AG09309 (cell line): ENCODE results near the gene NCKAP1.

Experiments
- DNase-seq: peaks from one replicate; pipeline ENCODE4 v3.0.0-alpha.2; 2010; ENCODE audit warnings: low read depth
- H3K4me3 ChIP-seq: 2 replicates; pipeline ENCODE4 v1.5.1; 2011; ENCODE audit warnings: mild to moderate bottlenecking, low read depth, low read length, moderate library complexity; ENCODE audit not compliant: control insufficient read depth
- TF ChIP-seq, protein P1 (sequence below): IDR thresholded peaks from 2 replicates; pipeline ENCODE4 v1.5.1; 2011; ENCODE audit warnings: mild to moderate bottlenecking, low read depth, low read length, inconsistent platforms; ENCODE audit not compliant: insufficient read depth, control insufficient read depth; ENCODE audit errors: missing control alignments

Gene NCKAP1

DNA sequence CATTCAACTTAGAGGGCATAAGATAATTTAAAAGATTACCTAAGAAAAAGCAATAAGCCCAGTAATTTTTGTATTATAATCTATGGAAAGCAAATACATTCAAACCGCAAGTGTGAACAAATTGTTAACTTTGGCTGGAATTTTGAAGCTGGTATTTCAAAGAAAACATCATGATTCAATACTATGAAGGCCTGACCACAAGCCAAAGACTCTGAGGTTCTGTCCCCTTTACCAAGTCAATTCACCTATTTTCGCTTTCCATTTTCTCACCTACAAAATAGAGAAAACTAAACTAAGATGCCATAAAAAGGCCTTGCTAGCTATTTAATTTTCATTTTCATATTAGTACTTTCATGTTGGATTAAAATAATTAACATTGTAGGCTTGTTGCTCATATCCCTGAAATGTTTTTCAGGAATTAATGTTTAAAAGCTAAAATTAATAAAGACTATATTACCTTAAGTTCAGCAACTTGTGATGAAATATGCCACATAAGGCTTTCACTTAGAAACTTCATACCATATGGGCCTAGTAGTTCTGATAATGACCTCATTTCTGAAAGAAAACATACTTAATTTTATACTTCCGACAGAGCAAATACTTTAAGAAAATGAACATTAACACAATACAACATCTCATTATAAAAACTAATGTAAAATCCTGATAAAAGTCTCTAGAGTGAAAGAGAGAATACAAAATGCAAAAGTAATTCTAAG is 86.2 kb downstream of the NCKAP1 start:
- TF ChIP-seq, protein P1, sequence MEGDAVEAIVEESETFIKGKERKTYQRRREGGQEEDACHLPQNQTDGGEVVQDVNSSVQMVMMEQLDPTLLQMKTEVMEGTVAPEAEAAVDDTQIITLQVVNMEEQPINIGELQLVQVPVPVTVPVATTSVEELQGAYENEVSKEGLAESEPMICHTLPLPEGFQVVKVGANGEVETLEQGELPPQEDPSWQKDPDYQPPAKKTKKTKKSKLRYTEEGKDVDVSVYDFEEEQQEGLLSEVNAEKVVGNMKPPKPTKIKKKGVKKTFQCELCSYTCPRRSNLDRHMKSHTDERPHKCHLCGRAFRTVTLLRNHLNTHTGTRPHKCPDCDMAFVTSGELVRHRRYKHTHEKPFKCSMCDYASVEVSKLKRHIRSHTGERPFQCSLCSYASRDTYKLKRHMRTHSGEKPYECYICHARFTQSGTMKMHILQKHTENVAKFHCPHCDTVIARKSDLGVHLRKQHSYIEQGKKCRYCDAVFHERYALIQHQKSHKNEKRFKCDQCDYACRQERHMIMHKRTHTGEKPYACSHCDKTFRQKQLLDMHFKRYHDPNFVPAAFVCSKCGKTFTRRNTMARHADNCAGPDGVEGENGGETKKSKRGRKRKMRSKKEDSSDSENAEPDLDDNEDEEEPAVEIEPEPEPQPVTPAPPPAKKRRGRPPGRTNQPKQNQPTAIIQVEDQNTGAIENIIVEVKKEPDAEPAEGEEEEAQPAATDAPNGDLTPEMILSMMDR: no peak
- H3K4me3 ChIP-seq: no peak overlapping the region
- DNase-seq: no peak

DNA sequence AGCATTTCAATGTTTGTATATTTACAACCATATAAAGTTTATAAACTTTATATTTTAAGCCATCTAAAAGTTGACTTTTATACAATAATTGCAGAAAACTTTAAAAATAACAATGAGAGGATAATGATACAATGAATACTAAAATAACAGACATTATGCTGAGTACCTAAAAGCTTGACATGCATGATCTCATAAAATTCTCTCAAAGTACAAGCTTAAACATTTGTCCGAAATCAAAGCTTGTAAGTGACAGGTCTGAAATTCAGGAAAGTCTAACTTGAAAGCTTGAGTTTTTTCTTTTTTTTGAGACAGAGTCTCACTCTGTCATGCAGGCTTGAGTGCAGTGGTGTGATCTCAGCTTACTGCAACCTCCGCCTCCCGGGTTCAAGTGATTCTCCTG is 87.7 kb downstream of the NCKAP1 start:
- no peak for DNase-seq
- TF ChIP-seq, protein P1: no peak
- H3K4me3 ChIP-seq: no peak overlapping the region

DNA sequence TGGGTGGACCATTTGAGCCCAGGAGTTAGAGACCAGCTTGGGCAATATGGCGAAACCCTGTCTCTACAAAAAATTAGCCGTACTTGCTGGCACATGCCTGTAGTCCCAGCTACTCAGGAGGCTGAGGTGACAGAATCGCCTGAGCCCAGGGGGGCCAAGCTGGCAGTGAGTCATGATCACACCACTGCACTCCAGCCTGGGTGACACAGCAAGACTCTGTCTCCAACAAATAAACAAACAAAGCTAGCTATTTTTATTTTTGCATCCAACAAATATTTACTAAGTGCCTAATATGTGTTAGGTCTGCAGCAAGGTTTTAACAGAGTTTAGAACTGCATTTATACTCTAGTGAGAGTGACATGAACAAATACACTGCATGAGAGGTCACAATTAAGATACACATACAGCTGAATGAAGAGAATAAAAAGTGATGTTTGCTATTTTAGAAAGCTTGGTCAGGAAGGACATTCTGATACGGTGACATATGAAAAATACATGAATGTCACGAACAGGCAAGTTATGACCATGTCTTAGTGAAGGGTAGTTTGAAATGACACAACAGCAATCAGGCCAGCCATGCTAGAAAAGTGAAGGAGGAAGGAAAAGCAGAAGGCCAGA is 88.6 kb downstream of the NCKAP1 start:
- no peak overlapping the region for H3K4me3 ChIP-seq
- TF ChIP-seq, protein P1: no peak
- DNase-seq: no peak

DNA sequence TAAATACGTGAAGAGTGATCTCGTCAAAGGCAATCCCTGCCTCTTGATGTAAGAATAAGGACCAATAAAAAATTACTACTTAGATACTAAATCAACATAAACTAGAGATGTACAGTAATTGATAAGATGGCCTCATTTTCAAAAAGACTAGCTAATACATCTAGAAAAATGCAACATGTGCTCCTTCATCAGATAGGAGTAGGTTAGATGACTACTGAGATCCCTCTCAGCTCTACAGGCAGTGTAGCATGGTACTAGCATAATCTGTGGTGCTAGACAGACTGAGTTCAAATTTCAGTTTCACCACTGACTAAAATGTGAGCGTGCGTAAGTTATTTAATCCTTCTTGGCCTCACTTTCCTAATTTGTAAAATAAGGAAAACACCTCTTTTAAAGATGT is 89.2 kb downstream of the NCKAP1 start:
- no peak for DNase-seq
- H3K4me3 ChIP-seq: no peak overlapping the region
- TF ChIP-seq, protein P1: no peak

DNA sequence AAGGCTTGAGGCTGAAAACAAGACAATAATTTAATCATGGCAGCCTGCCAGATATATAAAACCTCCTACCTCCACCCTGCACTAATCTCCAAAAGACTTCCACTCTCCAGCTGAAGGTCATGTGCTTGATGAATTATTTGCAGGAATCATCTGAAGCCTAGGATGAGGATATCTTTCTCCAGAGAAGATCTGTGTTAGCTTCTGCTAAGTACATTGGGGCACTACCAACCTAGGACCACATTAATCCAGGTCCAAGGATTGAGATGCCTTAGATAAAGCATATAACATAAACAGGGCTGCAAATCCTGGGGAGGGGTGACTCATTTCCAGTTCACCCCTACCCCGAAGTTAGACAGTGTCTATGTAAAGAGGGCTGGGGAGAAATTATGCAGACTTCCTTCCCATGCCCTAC is 91.3 kb downstream of the NCKAP1 start:
- DNase-seq: no peak
- TF ChIP-seq, protein P1: no peak
- H3K4me3 ChIP-seq: no peak overlapping the region

DNA sequence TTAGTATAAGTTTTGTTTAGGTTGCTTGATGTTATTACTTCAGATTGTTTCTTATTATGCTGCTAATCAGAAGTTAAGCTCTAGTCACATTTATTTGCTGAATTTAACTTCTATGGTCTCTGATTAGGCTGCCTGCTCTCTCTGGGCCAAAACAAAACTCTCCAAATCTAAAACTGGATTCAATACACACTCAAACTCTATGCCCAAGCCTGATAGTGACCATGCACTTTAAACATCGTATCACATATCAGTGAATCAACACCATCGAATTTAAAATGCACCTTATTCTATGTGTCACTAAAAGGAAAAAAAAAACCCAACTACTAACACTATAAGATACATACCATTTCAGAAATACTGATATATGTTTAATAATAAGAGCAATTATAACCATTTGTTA is 94.9 kb downstream of the NCKAP1 start:
- DNase-seq: no peak
- TF ChIP-seq, protein P1: no peak
- no peak overlapping the region for H3K4me3 ChIP-seq

DNA sequence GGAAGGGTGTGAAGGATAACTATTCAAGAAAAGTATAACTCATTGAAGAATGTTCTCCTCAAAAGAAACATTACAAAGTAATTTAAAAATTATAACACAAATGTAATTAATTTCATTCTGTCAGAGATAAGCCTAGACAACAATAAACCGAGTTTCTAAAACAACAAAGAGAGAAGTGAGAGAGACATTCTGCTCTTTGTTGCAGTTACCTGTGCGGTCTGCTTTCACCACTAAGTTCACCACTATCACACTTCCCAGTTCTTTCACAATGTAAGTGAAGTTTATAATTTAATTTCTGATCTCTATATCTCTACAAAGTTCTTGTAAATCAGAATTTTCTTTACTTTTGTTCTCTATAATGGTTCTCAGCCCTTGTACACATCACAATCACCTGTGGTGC is 95.5 kb downstream of the NCKAP1 start:
- DNase-seq: no peak
- TF ChIP-seq, protein P1: no peak
- no peak overlapping the region for H3K4me3 ChIP-seq
